SK-N-SH (cell line): ENCODE data around the gene ECEL1.

Experiments
- CTCF ChIP-seq: fragments of 200-600 bp; sonication (generic); IDR thresholded peaks from 2 replicates; pipeline ENCODE4 v1.6.1; 2017; ENCODE audit warnings: antibody characterized with exemption, mild to moderate bottlenecking, moderate library complexity
- JUND ChIP-seq: IDR thresholded peaks from 2 replicates; pipeline ENCODE4 v1.4.0; 2012
- RAD21 ChIP-seq: IDR thresholded peaks from 2 replicates; pipeline ENCODE4 v1.6.1; 2012; ENCODE audit warnings: mild to moderate bottlenecking, low read length
- RCOR1 ChIP-seq: fragments of 150-350 bp; IDR thresholded peaks from 2 replicates; pipeline ENCODE4 v1.6.1; 2017; ENCODE audit warnings: antibody characterized with exemption, low read length
- REST ChIP-seq: IDR thresholded peaks from 2 replicates; pipeline ENCODE4 v1.6.1; 2012; ENCODE audit warnings: mild to moderate bottlenecking, low read depth, low read length, moderate library complexity
- RXRA ChIP-seq: IDR thresholded peaks from 2 replicates; pipeline ENCODE4 v1.4.0; 2012; ENCODE audit warnings: low read depth, mild to moderate bottlenecking, borderline replicate concordance
- SMC3 ChIP-seq: IDR thresholded peaks from 2 replicates; pipeline ENCODE4 v1.6.1; 2012; ENCODE audit warnings: low read depth, low read length, improper control_type of control experiment
- TCF12 ChIP-seq: IDR thresholded peaks from 2 replicates; pipeline ENCODE4 v1.4.0; 2012
- TEAD4 ChIP-seq: IDR thresholded peaks from 2 replicates; pipeline ENCODE4 v1.4.0; 2012; ENCODE audit warnings: mild to moderate bottlenecking, borderline replicate concordance; ENCODE audit not compliant: insufficient read depth
- TF ChIP-seq, protein P1 (sequence below): IDR thresholded peaks from 2 replicates; pipeline ENCODE4 v1.4.0; 2012; ENCODE audit warnings: low read depth

GRCh38 chr2:232495292-232495691 is 7.7 kb upstream of the ECEL1 start:
- TF ChIP-seq CTCF (no peak), RXRA (no peak), TCF12 (no peak), RAD21 (no peak), JUND (no peak), TEAD4 (no peak), REST (no peak), RCOR1 (no peak), SMC3 (no peak)
- TF ChIP-seq, protein P1, sequence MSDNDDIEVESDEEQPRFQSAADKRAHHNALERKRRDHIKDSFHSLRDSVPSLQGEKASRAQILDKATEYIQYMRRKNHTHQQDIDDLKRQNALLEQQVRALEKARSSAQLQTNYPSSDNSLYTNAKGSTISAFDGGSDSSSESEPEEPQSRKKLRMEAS: no peak
